Nephron progenitor cell (in vitro differentiated cells): ENCODE results near the gene IBA57.

Experiments
- DNase-seq: peaks from one replicate; pipeline ENCODE4 v3.0.0; 2021
- H3K27ac Mint-ChIP-seq: 2 replicates; pipeline ENCODE4 v1.8.0; 2021; ENCODE audit warnings: mild to moderate bottlenecking, moderate library complexity, mixed read lengths
- H3K27me3 Mint-ChIP-seq: 2 replicates; pipeline ENCODE4 v1.8.0; 2021; ENCODE audit warnings: mild to moderate bottlenecking, low read depth, mixed read lengths; ENCODE audit not compliant: poor library complexity
- H3K36me3 Mint-ChIP-seq: 2 replicates; pipeline ENCODE4 v1.8.0; 2021; ENCODE audit warnings: low read depth, mixed read lengths
- H3K4me1 Mint-ChIP-seq: 2 replicates; pipeline ENCODE4 v1.8.0; 2021; ENCODE audit warnings: mixed read lengths
- H3K4me3 Mint-ChIP-seq: 2 replicates; pipeline ENCODE4 v1.8.0; 2021; ENCODE audit warnings: mild to moderate bottlenecking, moderate library complexity, mixed read lengths
- H3K9me3 Mint-ChIP-seq: 2 replicates; pipeline ENCODE4 v1.8.0; 2021; ENCODE audit warnings: mild to moderate bottlenecking, moderate library complexity, mixed read lengths
- TF ChIP-seq, protein P1 (sequence below): fragments of 200-600 bp; sonication (generic); IDR thresholded peaks from 2 replicates; pipeline ENCODE4 v1.5.0; 2021; ENCODE audit warnings: antibody characterized with exemption

Gene IBA57

DNA sequence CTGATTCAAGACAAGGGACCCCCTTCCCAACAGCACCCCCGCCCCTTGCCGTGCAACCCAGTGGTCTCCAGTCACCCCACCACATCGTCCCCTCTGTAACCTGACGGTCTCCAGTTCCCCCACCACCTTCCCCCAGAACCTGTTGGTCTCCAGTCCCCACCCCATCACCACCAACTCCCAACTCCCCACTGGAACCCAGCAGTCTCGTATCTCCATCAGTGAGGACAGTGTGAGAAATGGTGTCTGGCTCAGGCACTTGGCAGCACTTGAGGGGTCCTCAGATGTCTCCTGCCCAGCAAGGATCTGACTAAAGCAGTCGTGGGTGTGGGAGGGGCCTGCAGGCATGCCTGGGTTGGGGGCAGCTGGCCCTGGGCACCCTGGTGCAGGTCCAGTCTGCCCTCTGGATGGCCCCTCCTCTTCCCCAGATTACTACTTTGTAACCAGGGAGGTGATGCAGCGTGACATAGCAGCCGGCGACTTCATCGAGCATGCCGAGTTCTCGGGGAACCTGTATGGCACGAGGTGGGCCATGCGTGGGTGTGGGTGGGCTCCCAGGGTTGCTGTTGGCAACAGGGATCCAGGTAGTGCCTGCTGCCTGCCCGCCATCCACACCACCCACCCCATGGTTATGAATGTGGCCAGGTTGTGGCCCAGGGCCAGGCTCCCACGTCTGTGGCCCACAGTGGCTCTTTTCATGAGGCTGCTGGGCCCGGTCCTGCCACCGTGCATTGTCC is 19.0 kb upstream of the IBA57 start:
- no peak overlapping the region for H3K27ac Mint-ChIP-seq
- TF ChIP-seq, protein P1, sequence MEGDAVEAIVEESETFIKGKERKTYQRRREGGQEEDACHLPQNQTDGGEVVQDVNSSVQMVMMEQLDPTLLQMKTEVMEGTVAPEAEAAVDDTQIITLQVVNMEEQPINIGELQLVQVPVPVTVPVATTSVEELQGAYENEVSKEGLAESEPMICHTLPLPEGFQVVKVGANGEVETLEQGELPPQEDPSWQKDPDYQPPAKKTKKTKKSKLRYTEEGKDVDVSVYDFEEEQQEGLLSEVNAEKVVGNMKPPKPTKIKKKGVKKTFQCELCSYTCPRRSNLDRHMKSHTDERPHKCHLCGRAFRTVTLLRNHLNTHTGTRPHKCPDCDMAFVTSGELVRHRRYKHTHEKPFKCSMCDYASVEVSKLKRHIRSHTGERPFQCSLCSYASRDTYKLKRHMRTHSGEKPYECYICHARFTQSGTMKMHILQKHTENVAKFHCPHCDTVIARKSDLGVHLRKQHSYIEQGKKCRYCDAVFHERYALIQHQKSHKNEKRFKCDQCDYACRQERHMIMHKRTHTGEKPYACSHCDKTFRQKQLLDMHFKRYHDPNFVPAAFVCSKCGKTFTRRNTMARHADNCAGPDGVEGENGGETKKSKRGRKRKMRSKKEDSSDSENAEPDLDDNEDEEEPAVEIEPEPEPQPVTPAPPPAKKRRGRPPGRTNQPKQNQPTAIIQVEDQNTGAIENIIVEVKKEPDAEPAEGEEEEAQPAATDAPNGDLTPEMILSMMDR = no peak
- H3K36me3 Mint-ChIP-seq = no peaks in the 10 kb centered on the region
- H3K4me1 Mint-ChIP-seq = peaks cover 20% of the 10 kb centered on the region
- peaks cover 3% of the 10 kb centered on the region for H3K27me3 Mint-ChIP-seq
- H3K9me3 Mint-ChIP-seq = no peaks in the 10 kb centered on the region
- no peak overlapping the region for H3K4me3 Mint-ChIP-seq
- DNase-seq = no peak

- Mint-ChIP-seq H3K36me3 (no peaks in the 10 kb centered on the region), H3K9me3 (no peaks in the 10 kb centered on the region), H3K4me3 (no peak overlapping the region), H3K27ac (no peak overlapping the region), H3K27me3 (peaks cover 3% of the 10 kb centered on the region), H3K4me1 (peaks cover 20% of the 10 kb centered on the region)
- DNase-seq = no peak
- TF ChIP-seq, protein P1 = no peak
Observed at GRCh38 chr1:228147151-228147693, 18.4 kb upstream of the IBA57 start.

DNA sequence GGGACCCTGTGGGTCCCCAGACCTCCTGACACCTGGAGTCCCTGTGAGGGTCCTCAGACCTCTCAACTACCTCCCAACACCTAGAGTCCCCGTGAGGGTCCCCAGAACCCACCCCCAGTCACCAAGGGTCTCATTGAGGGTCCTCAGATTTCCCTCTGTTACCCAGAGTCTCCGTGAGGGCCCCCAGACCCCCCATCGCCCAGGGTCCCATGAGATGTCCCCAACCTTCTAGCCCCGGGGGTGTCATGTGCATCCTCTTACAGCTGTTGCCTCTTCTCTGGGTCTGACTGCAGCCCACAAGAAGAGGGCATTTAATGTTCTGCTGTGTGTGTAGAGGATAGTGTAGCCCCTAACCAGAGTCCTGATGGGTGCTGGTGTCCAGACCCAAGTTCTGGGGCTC is 17.8 kb upstream of the IBA57 start:
- Mint-ChIP-seq H3K4me1 (peaks cover 23% of the 10 kb centered on the region), H3K27ac (no peak overlapping the region), H3K36me3 (no peaks in the 10 kb centered on the region), H3K27me3 (peaks cover 3% of the 10 kb centered on the region), H3K4me3 (no peak overlapping the region), H3K9me3 (no peaks in the 10 kb centered on the region)
- TF ChIP-seq, protein P1 = no peak
- DNase-seq = no peak

DNA sequence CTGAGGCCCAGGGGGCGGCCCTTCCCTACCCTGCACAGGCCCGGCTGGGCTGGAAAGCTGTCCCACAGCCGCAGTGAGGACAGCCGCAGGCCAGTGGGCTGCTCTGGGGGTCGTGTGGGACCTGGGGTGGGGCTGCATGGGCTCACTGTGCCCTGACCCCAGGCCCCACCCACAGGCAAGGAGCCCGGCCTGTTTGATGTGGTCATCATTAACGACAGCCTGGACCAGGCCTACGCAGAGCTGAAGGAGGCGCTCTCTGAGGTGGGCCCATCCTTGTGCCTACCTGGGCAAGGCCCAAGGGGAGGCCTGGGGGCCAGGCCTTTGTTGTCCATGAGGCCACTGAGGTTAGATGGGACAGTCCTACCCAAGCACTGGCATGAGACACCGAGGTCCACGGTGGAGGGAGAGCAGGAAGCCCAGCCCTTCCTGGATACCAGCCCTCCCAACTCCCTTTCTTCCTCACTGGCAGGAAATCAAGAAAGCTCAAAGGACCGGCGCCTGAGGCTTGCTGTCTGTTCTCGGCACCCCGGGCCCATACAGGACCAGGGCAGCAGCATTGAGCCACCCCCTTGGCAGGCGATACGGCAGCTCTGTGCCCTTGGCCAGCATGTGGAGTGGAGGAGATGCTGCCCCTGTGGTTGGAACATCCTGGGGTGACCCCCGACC is 17.3 kb upstream of the IBA57 start:
- H3K4me1 Mint-ChIP-seq = peaks cover 23% of the 10 kb centered on the region
- no peaks in the 10 kb centered on the region for H3K9me3 Mint-ChIP-seq
- peaks cover 1% of the 10 kb centered on the region for H3K27me3 Mint-ChIP-seq
- no peak for DNase-seq
- TF ChIP-seq, protein P1 = no peak
- H3K36me3 Mint-ChIP-seq = no peaks in the 10 kb centered on the region
- no peak overlapping the region for H3K27ac Mint-ChIP-seq
- H3K4me3 Mint-ChIP-seq = no peak overlapping the region

DNA sequence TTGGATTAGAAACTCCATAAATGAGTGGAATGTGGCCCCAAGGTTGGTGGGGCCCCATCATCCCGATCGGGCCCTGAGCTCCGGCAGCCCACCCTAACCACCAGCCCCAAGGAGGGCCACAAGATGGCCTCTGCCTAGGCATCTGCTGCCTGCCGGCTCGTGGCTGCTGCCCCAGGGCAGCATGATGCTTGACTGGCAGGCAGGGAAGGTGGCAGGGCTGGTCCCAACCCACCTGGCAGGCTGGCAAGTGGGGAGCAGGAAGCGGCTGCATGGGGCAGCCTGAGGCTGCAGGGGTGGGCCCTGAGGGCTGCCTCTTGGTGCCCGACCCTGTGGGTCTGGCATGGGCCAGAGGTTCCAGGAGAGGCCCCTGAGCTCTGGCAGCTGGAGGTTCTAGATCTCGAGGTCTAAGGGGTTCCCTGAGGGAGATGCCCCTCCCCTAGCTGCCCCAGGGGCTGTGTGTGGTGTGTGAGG is 16.6 kb upstream of the IBA57 start:
- TF ChIP-seq, protein P1 = no peak
- Mint-ChIP-seq H3K4me3 (no peak overlapping the region), H3K9me3 (no peaks in the 10 kb centered on the region), H3K27ac (no peak overlapping the region), H3K4me1 (peaks cover 16% of the 10 kb centered on the region), H3K36me3 (no peaks in the 10 kb centered on the region), H3K27me3 (no peaks in the 10 kb centered on the region)
- DNase-seq = no peak
